ENCODE results near the gene TRABD2A. TPM values are rescaled to one million over a fixed set of nuclear protein-coding genes. Genes with fewer than 3 reads are reported as not detected.
A peak's percentile ranks its signal among the peaks of the same experiment; 100 is the strongest.

Gene TRABD2A
- total and polyA plus RNA-seq, 2 of the 13 experiments (the other 11 are each of a cell fraction or from before 2014, with no cell fraction given), result 0.15 TPM; not detected in 1

DNA sequence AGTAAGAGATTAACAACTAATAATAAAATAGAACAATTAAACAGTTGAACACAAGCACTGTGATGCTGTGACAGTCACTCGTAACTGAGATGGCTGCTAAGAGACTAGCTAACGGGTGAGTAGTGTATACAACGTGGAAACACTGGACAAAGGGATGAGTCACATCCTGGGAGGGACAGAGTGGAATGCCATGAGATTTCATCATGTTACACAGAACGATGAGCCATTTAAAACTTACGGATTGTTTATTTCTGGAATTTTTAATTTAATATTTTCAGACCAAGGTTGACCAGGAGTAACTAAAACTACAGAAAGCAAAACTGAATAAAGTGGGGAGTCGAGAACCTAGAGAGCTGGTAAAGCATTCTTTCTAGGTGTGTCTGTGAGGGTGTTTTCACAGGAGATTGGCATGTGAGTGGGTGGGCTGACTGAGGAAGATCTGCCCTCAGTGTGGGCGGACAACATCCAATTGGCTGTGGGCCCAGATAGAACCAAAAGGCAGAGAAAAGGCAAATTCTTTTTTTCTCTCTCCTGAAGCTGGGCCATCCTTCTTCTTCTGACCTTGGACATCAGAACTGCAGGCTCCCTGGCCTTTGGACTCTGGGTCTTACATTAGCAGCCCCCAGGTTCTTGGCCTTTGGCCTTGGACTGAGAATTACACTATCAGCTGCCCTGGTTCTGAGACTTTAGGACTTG lies 39.1 kb upstream of the TRABD2A start (continued):
- TF ChIP-seq, protein P1, sequence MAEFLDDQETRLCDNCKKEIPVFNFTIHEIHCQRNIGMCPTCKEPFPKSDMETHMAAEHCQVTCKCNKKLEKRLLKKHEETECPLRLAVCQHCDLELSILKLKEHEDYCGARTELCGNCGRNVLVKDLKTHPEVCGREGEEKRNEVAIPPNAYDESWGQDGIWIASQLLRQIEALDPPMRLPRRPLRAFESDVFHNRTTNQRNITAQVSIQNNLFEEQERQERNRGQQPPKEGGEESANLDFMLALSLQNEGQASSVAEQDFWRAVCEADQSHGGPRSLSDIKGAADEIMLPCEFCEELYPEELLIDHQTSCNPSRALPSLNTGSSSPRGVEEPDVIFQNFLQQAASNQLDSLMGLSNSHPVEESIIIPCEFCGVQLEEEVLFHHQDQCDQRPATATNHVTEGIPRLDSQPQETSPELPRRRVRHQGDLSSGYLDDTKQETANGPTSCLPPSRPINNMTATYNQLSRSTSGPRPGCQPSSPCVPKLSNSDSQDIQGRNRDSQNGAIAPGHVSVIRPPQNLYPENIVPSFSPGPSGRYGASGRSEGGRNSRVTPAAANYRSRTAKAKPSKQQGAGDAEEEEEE (CRISPR knock-in tag; IDR thresholded peaks at IDR 0.05; ENCODE audit: borderline replicate concordance), result no peak
- TF ChIP-seq, protein P2, sequence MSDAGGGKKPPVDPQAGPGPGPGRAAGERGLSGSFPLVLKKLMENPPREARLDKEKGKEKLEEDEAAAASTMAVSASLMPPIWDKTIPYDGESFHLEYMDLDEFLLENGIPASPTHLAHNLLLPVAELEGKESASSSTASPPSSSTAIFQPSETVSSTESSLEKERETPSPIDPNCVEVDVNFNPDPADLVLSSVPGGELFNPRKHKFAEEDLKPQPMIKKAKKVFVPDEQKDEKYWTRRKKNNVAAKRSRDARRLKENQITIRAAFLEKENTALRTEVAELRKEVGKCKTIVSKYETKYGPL (CRISPR knock-in tag; IDR thresholded peaks at IDR 0.05), result no peak
- TF ChIP-seq TSC22D2 (CRISPR knock-in tag; IDR thresholded peaks at IDR 0.05; ENCODE audit: borderline replicate concordance) (no peak), ELF1 (CRISPR knock-in tag; IDR thresholded peaks at IDR 0.05) (no peak), KLF6 (CRISPR knock-in tag; IDR thresholded peaks at IDR 0.05) (0 out of 2 replicates have a peak, but pooled peaks have one; percentile 29), ZNF124 (CRISPR knock-in tag; IDR thresholded peaks at IDR 0.05) (no peak), ZNF557 (CRISPR knock-in tag; IDR thresholded peaks at IDR 0.05) (no peak), ZC3H4 (CRISPR knock-in tag; IDR thresholded peaks at IDR 0.05; ENCODE audit: borderline replicate concordance) (0 out of 2 replicates have a peak, but pooled peaks have one; percentile 21), ZNF33B (CRISPR knock-in tag; IDR thresholded peaks at IDR 0.05) (no peak), KMT2B (CRISPR knock-in tag; IDR thresholded peaks at IDR 0.05) (peak; percentile 73), ZBTB21 (CRISPR knock-in tag; IDR thresholded peaks at IDR 0.05) (no peak), ZNF496 (CRISPR knock-in tag; IDR thresholded peaks at IDR 0.05; ENCODE audit: insufficient replicate concordance) (no peak), ZNF703 (CRISPR knock-in tag; IDR thresholded peaks at IDR 0.05; ENCODE audit: borderline replicate concordance) (no peak), SMARCC2 (IDR thresholded peaks at IDR 0.05) (peak; percentile 25; the same call in 1 of the 2 replicates), MZF1 (CRISPR knock-in tag; IDR thresholded peaks at IDR 0.05; ENCODE audit: borderline replicate concordance) (no peak), ZBTB38 (CRISPR knock-in tag; IDR thresholded peaks at IDR 0.05) (no peak), ZNF841 (CRISPR knock-in tag; IDR thresholded peaks at IDR 0.05; ENCODE audit: borderline replicate concordance) (no peak), CENPT (CRISPR knock-in tag; IDR thresholded peaks at IDR 0.05; ENCODE audit: low read depth) (no peak), ZNF543 (CRISPR knock-in tag; IDR thresholded peaks at IDR 0.05) (no peak), RNF2 (conservative IDR thresholded peaks at IDR 0.05; ENCODE audit: low read depth) (no peak; the same call in 1 of the 2 replicates)
- TF ChIP-seq, protein P3, sequence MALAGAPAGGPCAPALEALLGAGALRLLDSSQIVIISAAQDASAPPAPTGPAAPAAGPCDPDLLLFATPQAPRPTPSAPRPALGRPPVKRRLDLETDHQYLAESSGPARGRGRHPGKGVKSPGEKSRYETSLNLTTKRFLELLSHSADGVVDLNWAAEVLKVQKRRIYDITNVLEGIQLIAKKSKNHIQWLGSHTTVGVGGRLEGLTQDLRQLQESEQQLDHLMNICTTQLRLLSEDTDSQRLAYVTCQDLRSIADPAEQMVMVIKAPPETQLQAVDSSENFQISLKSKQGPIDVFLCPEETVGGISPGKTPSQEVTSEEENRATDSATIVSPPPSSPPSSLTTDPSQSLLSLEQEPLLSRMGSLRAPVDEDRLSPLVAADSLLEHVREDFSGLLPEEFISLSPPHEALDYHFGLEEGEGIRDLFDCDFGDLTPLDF (CRISPR knock-in tag; IDR thresholded peaks at IDR 0.05), result no peak
- TF ChIP-seq, protein P4, sequence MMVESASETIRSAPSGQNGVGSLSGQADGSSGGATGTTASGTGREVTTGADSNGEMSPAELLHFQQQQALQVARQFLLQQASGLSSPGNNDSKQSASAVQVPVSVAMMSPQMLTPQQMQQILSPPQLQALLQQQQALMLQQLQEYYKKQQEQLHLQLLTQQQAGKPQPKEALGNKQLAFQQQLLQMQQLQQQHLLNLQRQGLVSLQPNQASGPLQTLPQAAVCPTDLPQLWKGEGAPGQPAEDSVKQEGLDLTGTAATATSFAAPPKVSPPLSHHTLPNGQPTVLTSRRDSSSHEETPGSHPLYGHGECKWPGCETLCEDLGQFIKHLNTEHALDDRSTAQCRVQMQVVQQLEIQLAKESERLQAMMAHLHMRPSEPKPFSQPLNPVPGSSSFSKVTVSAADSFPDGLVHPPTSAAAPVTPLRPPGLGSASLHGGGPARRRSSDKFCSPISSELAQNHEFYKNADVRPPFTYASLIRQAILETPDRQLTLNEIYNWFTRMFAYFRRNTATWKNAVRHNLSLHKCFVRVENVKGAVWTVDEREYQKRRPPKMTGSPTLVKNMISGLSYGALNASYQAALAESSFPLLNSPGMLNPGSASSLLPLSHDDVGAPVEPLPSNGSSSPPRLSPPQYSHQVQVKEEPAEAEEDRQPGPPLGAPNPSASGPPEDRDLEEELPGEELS (CRISPR knock-in tag; IDR thresholded peaks at IDR 0.05), result peak; percentile 54; the same call in 1 of the 2 replicates
- TF ChIP-seq, protein P5, sequence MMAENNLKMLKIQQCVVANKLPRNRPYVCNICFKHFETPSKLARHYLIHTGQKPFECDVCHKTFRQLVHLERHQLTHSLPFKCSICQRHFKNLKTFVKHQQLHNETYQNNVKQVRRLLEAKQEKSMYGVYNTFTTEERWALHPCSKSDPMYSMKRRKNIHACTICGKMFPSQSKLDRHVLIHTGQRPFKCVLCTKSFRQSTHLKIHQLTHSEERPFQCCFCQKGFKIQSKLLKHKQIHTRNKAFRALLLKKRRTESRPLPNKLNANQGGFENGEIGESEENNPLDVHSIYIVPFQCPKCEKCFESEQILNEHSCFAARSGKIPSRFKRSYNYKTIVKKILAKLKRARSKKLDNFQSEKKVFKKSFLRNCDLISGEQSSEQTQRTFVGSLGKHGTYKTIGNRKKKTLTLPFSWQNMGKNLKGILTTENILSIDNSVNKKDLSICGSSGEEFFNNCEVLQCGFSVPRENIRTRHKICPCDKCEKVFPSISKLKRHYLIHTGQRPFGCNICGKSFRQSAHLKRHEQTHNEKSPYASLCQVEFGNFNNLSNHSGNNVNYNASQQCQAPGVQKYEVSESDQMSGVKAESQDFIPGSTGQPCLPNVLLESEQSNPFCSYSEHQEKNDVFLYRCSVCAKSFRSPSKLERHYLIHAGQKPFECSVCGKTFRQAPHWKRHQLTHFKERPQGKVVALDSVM (CRISPR knock-in tag; IDR thresholded peaks at IDR 0.05), result 0 out of 2 replicates have a peak, but pooled peaks have one; percentile 23
